Loucy (cell line): ENCODE data around the gene COX4I2.

Experiments
- H2AFZ ChIP-seq: fragments of 200-600 bp; sonication (generic); 2 replicates; pipeline ENCODE4 v1.6.0; 2016; ENCODE audit warnings: antibody characterized with exemption, mild to moderate bottlenecking, low read length, moderate library complexity
- H3F3A ChIP-seq: fragments of 200-600 bp; 2 replicates; pipeline ENCODE4 v1.6.0; 2016; ENCODE audit warnings: antibody characterized with exemption, low read depth, mild to moderate bottlenecking
- H3K27me3 ChIP-seq: fragments of 200-600 bp; sonication (generic); 2 replicates; pipeline ENCODE4 v1.6.1; 2014; ENCODE audit warnings: low read length, mild to moderate bottlenecking; ENCODE audit not compliant: insufficient read depth, poor library complexity, severe bottlenecking
- H3K36me3 ChIP-seq: fragments of 200-600 bp; sonication (generic); 2 replicates; pipeline ENCODE4 v1.6.1; 2016; ENCODE audit warnings: low read length; ENCODE audit not compliant: insufficient read depth
- H3K4me1 ChIP-seq: fragments of 200-600 bp; sonication (generic); 2 replicates; pipeline ENCODE4 v1.5.1; 2014; ENCODE audit warnings: low read length, mild to moderate bottlenecking; ENCODE audit not compliant: insufficient read depth, poor library complexity, severe bottlenecking
- H3K4me2 ChIP-seq: fragments of 200-600 bp; sonication (generic); 2 replicates; pipeline ENCODE4 v1.6.0; 2014; ENCODE audit warnings: antibody characterized with exemption, low read length, low read depth, mild to moderate bottlenecking; ENCODE audit not compliant: poor library complexity, severe bottlenecking
- H3K4me3 ChIP-seq: fragments of 200-600 bp; sonication (generic); 2 replicates; pipeline ENCODE4 v1.5.1; 2014; ENCODE audit warnings: low read length, mild to moderate bottlenecking, mixed read lengths; ENCODE audit not compliant: poor library complexity, severe bottlenecking
- H3K79me2 ChIP-seq: fragments of 200-600 bp; sonication (generic); 2 replicates; pipeline ENCODE4 v1.6.1; 2014; ENCODE audit warnings: low read length; ENCODE audit not compliant: insufficient read depth
- H3K9ac ChIP-seq: fragments of 200-600 bp; sonication (generic); 2 replicates; pipeline ENCODE4 v1.6.0; 2014; ENCODE audit warnings: mild to moderate bottlenecking, low read depth, low read length, moderate library complexity; ENCODE audit not compliant: poor library complexity, severe bottlenecking
- H3K9me2 ChIP-seq: fragments of 200-600 bp; sonication (generic); replicated peaks from 2 replicates; pipeline ENCODE4 v1.6.1; 2016; ENCODE audit warnings: low read depth, low read length, mixed read lengths
- H3K9me3 ChIP-seq: fragments of 200-600 bp; sonication (generic); 2 replicates; pipeline ENCODE4 v1.6.1; 2014; ENCODE audit warnings: mild to moderate bottlenecking, antibody characterized with exemption, low read length, low read depth; ENCODE audit not compliant: insufficient read depth
- H4K20me1 ChIP-seq: fragments of 200-600 bp; sonication (generic); 2 replicates; pipeline ENCODE4 v1.6.0; 2014; ENCODE audit warnings: antibody characterized with exemption, low read length, mild to moderate bottlenecking; ENCODE audit not compliant: insufficient read depth, poor library complexity, severe bottlenecking
- CTCF ChIP-seq: fragments of 200-600 bp; sonication (generic); conservative IDR thresholded peaks from 2 replicates; pipeline ENCODE4 v1.5.1; 2014; ENCODE audit warnings: mild to moderate bottlenecking, antibody characterized with exemption, low read length
- EZH2phosphoT487 ChIP-seq: fragments of 200-600 bp; IDR thresholded peaks from 2 replicates; pipeline ENCODE4 v1.6.1; 2018; ENCODE audit warnings: antibody characterized with exemption, mild to moderate bottlenecking, moderate library complexity, borderline replicate concordance

Gene COX4I2

GRCh38 chr20:31675828-31676608 is 38.3 kb downstream of the COX4I2 start:
- no peaks in the 10 kb centered on the region for H3K27me3 ChIP-seq
- H3K79me2 ChIP-seq: peaks cover 67% of the 10 kb centered on the region
- no peaks in the 10 kb centered on the region for H3K9me3 ChIP-seq
- H3K9me2 ChIP-seq: no peaks in the 10 kb centered on the region
- no peak overlapping the region for H2AFZ ChIP-seq
- H3K4me2 ChIP-seq: peak overlapping the region; percentile 83
- TF ChIP-seq CTCF: no peak
- no peak for TF ChIP-seq EZH2phosphoT487
- H3K4me3 ChIP-seq: peak overlapping the region; percentile 70
- H4K20me1 ChIP-seq: no peaks in the 10 kb centered on the region
- peaks cover 18% of the 10 kb centered on the region for H3F3A ChIP-seq
- peaks cover 11% of the 10 kb centered on the region; the same call in 1 of the 2 replicates for H3K36me3 ChIP-seq
- peaks cover 76% of the 10 kb centered on the region for H3K4me1 ChIP-seq
- H3K9ac ChIP-seq: peak overlapping the region; percentile 77

- H3K9me2 ChIP-seq: no peaks in the 10 kb centered on the region
- H3K79me2 ChIP-seq: peaks cover 67% of the 10 kb centered on the region
- no peaks in the 10 kb centered on the region for H4K20me1 ChIP-seq
- no peak for TF ChIP-seq EZH2phosphoT487
- no peak for TF ChIP-seq CTCF
- H3K27me3 ChIP-seq: no peaks in the 10 kb centered on the region
- no peak overlapping the region for H2AFZ ChIP-seq
- H3K4me3 ChIP-seq: peak overlapping the region; percentile 70
- peaks cover 79% of the 10 kb centered on the region for H3K4me1 ChIP-seq
- peaks cover 18% of the 10 kb centered on the region for H3F3A ChIP-seq
- H3K4me2 ChIP-seq: peak overlapping the region; percentile 83
- H3K36me3 ChIP-seq: peaks cover 14% of the 10 kb centered on the region; the same call in 1 of the 2 replicates
- H3K9me3 ChIP-seq: no peaks in the 10 kb centered on the region
- peak overlapping the region; percentile 77 for H3K9ac ChIP-seq
Observed at GRCh38 chr20:31676609-31676989, 38.9 kb downstream of the COX4I2 start.

- peaks cover 18% of the 10 kb centered on the region for H3F3A ChIP-seq
- peak overlapping the region; percentile 56 for H3K9ac ChIP-seq
- H3K4me3 ChIP-seq: no peak overlapping the region
- peaks cover 11% of the 10 kb centered on the region; the same call in 1 of the 2 replicates for H3K36me3 ChIP-seq
- H3K79me2 ChIP-seq: peaks cover 69% of the 10 kb centered on the region
- TF ChIP-seq CTCF: no peak
- no peak for TF ChIP-seq EZH2phosphoT487
- H2AFZ ChIP-seq: no peak overlapping the region
- no peaks in the 10 kb centered on the region for H3K27me3 ChIP-seq
- H3K4me1 ChIP-seq: peaks cover 85% of the 10 kb centered on the region
- no peak overlapping the region for H3K4me2 ChIP-seq
- no peaks in the 10 kb centered on the region for H3K9me2 ChIP-seq
- H3K9me3 ChIP-seq: no peaks in the 10 kb centered on the region
- no peaks in the 10 kb centered on the region for H4K20me1 ChIP-seq
Observed at GRCh38 chr20:31677553-31678260, 40.0 kb downstream of the COX4I2 start.
